Sciatic nerve (tissue), 2 donors: ENCODE measurements around the gene SRPK2. TPM values are rescaled to one million over a fixed set of nuclear protein-coding genes. Genes with fewer than 3 reads are reported as not detected.
"Not testable (repeated sequence)": the region's sequence is repeated elsewhere in the genome, so short reads cannot be mapped to it uniquely, and the experiment has no call there.

ENCODE experiments used
- ATAC-seq: fragments of 200-7000 bp; cut with Tn5 transposase; one replicate; pipeline ENCODE4 v1.9.1; 2020; ENCODE audit warnings: mild to moderate bottlenecking, moderate library complexity
- DNase-seq: peaks from one replicate; pipeline ENCODE4 v3.0.0-alpha.2; 2020; ENCODE audit warnings: low spot score
- intact Hi-C: fragments of 100-400 bp; cut with DNase I; formaldehyde crosslinking; loops from one replicate; pipeline ENCODE4 v1.14.2; 2022
- total RNA-seq: library from RNA; stranded (reverse); fragmentation: NEBNext Ultra II Directional; extraction: Animal tissue kit (Norgen Biotek cat#: 25700); gene quantifications from one replicate; pipeline ENCODE4 v1.2.1, GENCODE V29; 2021
- donor health status: DM: no; HTN: no; CAD: no.
- donor health status: DM: no; HTN: no; CAD: no.

Gene SRPK2
- total RNA-seq: 72.8 TPM

- intact Hi-C loops: no loop called here
- peak; percentile 86 for DNase-seq
- ATAC-seq: peak; percentile 84
These were observed at the start of gene SRPK2 for GRCh38 chr7:105388356-105389087. TSS of gene SRPK2 (minus strand) at chr7:105388921.

GRCh38 chr7:105438254-105438653 lies 49.5 kb upstream of the SRPK2 start:
- DNase-seq: no peak
- no peak for ATAC-seq
- intact Hi-C loops: no loop called here

- intact Hi-C loops, ATAC-seq, DNase-seq: not testable (repeated sequence)
These were observed 48.6 kb upstream of the SRPK2 start for GRCh38 chr7:105437356-105437755.

- intact Hi-C loops: no loop called here
- no peak for DNase-seq
- ATAC-seq: peak; percentile 45
These were observed 41.3 kb upstream of the SRPK2 start for GRCh38 chr7:105429746-105430612.

- DNase-seq: no peak
- intact Hi-C loops: no loop called here
- ATAC-seq: no peak
These were observed 38.0 kb upstream of the SRPK2 start for GRCh38 chr7:105426606-105427146.

- intact Hi-C loops: no loop called here
- ATAC-seq (no peak), DNase-seq (no peak)
These were observed 35.3 kb upstream of the SRPK2 start for GRCh38 chr7:105423987-105424386.

GRCh38 chr7:105413887-105414437 lies 25.2 kb upstream of the SRPK2 start:
- no peak for ATAC-seq

GRCh38 chr7:105410774-105411173 lies 22.1 kb upstream of the SRPK2 start:
- ATAC-seq, intact Hi-C loops, DNase-seq: not testable (repeated sequence)

More at GRCh38 chr7:105413887-105414437, 25.2 kb upstream of the SRPK2 start:
- DNase-seq: no peak
- intact Hi-C loops: no loop called here

GRCh38 chr7:105409775-105410174 lies 21.1 kb upstream of the SRPK2 start:
- ATAC-seq, DNase-seq, intact Hi-C loops: not testable (repeated sequence)

GRCh38 chr7:105408791-105409410 lies 20.2 kb upstream of the SRPK2 start:
- DNase-seq (no peak), ATAC-seq (no peak)
- intact Hi-C loops: no loop called here

- no peak for DNase-seq
- intact Hi-C loops: no loop called here
- ATAC-seq: no peak
These were observed 14.4 kb upstream of the SRPK2 start for GRCh38 chr7:105403128-105403527.

GRCh38 chr7:105402221-105403095 lies 13.7 kb upstream of the SRPK2 start:
- ATAC-seq (no peak), DNase-seq (no peak)
- intact Hi-C loops: no loop called here

- ATAC-seq: no peak
- DNase-seq: no peak
- intact Hi-C loops: no loop called here
These were observed 10.5 kb upstream of the SRPK2 start for GRCh38 chr7:105399043-105399725.

GRCh38 chr7:105396566-105396965 lies 7.8 kb upstream of the SRPK2 start:
- intact Hi-C loops: no loop called here
- DNase-seq (no peak), ATAC-seq (no peak)

- intact Hi-C loops: no loop called here
- ATAC-seq (no peak), DNase-seq (no peak)
These were observed 2.7 kb upstream of the SRPK2 start for GRCh38 chr7:105391429-105391828.

GRCh38 chr7:105389889-105390288 lies 1.2 kb upstream of the SRPK2 start:
- intact Hi-C loops: no loop called here
- DNase-seq: no peak
- no peak for ATAC-seq

- ATAC-seq (peak; percentile 63), DNase-seq (peak; percentile 66)
- intact Hi-C loops: no loop called here
These were observed 448 bp upstream of the SRPK2 start for GRCh38 chr7:105389088-105389650.
